ENCODE measurements around the gene ZFPL1.

Gene ZFPL1

GRCh38 chr11:65131417-65131776, 47.4 kb downstream of the ZFPL1 start:
- H3K27me3 ChIP-seq (ENCODE audit: insufficient read depth, low read length): no peaks in the 10 kb centered on the region
- H3K4me1 ChIP-seq (ENCODE audit: control insufficient read depth, insufficient read depth, low read length, unreplicated experiment): peaks cover 6% of the 10 kb centered on the region
- H3K27ac ChIP-seq (ENCODE audit: low read depth, low read length): no peak overlapping the region
- H3K4me3 ChIP-seq (ENCODE audit: low read depth, low read length): no peak overlapping the region
- H3K79me2 ChIP-seq (ENCODE audit: control insufficient read depth, insufficient read depth, low read length, unreplicated experiment): peaks cover 29% of the 10 kb centered on the region
- no peak overlapping the region for H2AFZ ChIP-seq (ENCODE audit: low read length, unreplicated experiment)
- H3K36me3 ChIP-seq (ENCODE audit: insufficient read depth, low read length): peaks cover 3% of the 10 kb centered on the region; the same call in 1 of the 2 replicates

- H3K27ac ChIP-seq (ENCODE audit: low read depth, low read length): no peak overlapping the region
- no peak overlapping the region for H3K4me3 ChIP-seq (ENCODE audit: low read depth, low read length)
- H3K79me2 ChIP-seq (ENCODE audit: control insufficient read depth, insufficient read depth, low read length, unreplicated experiment): peaks cover 29% of the 10 kb centered on the region
- H2AFZ ChIP-seq (ENCODE audit: low read length, unreplicated experiment): no peak overlapping the region
- no peaks in the 10 kb centered on the region for H3K27me3 ChIP-seq (ENCODE audit: insufficient read depth, low read length)
- H3K36me3 ChIP-seq (ENCODE audit: insufficient read depth, low read length): peaks cover 3% of the 10 kb centered on the region; the same call in 1 of the 2 replicates
- H3K4me1 ChIP-seq (ENCODE audit: control insufficient read depth, insufficient read depth, low read length, unreplicated experiment): peaks cover 6% of the 10 kb centered on the region
Observed at GRCh38 chr11:65131895-65132237, 47.8 kb downstream of the ZFPL1 start.

DNA sequence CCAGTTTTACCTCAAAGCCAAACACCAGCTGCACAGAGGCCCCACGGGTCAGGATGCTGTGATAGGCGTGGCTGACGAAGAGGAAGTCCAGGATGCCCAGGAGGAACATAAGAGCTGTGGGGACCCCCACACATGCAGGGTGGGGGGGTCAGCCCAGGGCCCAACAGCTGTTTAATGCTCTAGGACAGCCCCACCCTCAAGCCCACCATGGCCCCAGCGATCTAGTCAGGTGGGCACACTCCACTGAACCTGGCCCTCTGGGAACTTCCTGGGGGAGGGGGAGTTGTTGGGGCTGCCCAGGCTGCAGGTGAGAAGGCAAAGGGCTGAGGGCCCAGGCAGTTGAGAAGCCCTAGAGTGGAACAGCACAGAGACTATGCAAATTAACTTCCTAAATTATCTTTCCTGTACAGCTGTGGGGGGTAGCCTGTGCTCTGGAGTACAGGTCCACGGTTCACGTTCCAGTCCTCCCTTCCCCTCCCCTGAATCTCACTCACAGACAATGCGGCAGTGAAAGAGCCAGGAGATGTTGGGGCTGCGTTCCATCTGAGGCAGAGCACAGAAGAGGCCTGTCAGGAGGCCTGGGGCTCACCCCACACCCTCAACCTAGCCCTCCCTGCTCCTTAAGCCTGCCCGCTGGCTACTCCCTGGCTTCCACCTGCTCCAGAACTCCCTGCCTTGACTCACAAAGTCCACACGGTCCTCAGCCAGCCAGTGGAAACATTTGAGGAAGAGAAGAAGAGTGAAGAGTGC, 48.4 kb downstream of the ZFPL1 start:
- Histone ChIP-seq H3K27ac (ENCODE audit: low read depth, low read length) (no peak overlapping the region), H3K79me2 (ENCODE audit: control insufficient read depth, insufficient read depth, low read length, unreplicated experiment) (peaks cover 29% of the 10 kb centered on the region), H2AFZ (ENCODE audit: low read length, unreplicated experiment) (no peak overlapping the region), H3K4me1 (ENCODE audit: control insufficient read depth, insufficient read depth, low read length, unreplicated experiment) (peaks cover 6% of the 10 kb centered on the region), H3K36me3 (ENCODE audit: insufficient read depth, low read length) (peaks cover 3% of the 10 kb centered on the region; the same call in 1 of the 2 replicates), H3K4me3 (ENCODE audit: low read depth, low read length) (peak overlapping the region; percentile 85; the same call in 1 of the 2 replicates), H3K27me3 (ENCODE audit: insufficient read depth, low read length) (no peaks in the 10 kb centered on the region)

DNA sequence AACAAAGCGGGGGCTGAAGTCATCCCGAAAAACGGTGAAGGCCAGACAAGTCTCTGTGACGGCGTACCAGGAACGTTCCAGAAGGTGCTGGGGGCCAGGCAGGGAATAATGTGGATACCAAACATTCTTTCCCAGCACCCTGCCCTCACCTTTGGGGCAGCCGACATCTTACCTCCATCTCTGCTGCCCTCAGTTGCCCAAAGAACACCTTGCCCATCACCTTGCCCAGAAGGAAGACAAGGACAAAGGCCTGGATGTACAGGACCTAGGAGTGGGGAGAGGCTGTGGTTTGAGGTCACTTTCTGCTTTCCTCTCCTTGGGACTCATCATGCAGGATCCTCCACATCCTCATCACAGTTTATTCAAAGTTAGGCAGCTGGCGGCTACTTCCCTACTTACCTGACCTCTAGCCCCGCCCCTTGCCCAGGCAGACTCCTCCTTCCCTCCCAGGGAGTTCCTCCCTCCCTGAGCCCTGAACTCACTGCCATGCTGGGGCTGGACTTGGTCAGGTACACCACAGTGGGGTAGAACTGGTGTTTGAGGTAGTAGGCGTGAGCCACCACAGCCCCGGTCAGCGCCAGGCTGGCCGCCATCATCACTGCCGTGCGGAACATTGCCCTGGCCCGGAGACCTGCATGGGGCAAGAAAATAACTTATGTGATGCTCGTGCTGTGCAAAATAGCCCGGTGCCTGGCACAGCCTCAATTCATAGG, 49.1 kb downstream of the ZFPL1 start:
- peak overlapping the region; percentile 85 for H3K4me3 ChIP-seq (ENCODE audit: low read depth, low read length)
- H3K79me2 ChIP-seq (ENCODE audit: control insufficient read depth, insufficient read depth, low read length, unreplicated experiment): peaks cover 29% of the 10 kb centered on the region
- peaks cover 3% of the 10 kb centered on the region; the same call in 1 of the 2 replicates for H3K36me3 ChIP-seq (ENCODE audit: insufficient read depth, low read length)
- peaks cover 6% of the 10 kb centered on the region for H3K4me1 ChIP-seq (ENCODE audit: control insufficient read depth, insufficient read depth, low read length, unreplicated experiment)
- no peak overlapping the region for H2AFZ ChIP-seq (ENCODE audit: low read length, unreplicated experiment)
- no peaks in the 10 kb centered on the region for H3K27me3 ChIP-seq (ENCODE audit: insufficient read depth, low read length)
- no peak overlapping the region for H3K27ac ChIP-seq (ENCODE audit: low read depth, low read length)

DNA sequence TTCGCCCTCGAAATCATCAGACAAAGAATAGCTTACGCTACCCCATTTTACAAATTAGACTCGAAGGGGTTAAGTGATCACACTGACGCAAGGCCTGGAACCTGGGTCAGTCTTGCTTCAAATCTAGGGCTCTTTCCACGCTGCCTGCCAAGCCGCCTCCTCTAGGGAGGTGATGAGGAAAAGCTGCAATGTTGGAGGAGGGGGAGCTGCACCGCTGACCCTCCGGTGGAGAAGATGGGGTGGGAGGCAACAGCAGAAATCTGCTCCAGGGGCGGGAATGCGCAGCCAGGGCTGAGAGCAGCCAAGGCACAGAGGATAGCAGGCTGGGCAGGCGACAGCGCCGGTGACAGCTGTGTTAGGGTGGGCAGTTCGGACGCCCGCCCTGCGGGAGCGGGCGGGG, 49.7 kb downstream of the ZFPL1 start:
- H3K79me2 ChIP-seq (ENCODE audit: control insufficient read depth, insufficient read depth, low read length, unreplicated experiment): peaks cover 29% of the 10 kb centered on the region
- H3K4me3 ChIP-seq (ENCODE audit: low read depth, low read length): peak overlapping the region; percentile 85
- peaks cover 6% of the 10 kb centered on the region for H3K4me1 ChIP-seq (ENCODE audit: control insufficient read depth, insufficient read depth, low read length, unreplicated experiment)
- no peaks in the 10 kb centered on the region for H3K27me3 ChIP-seq (ENCODE audit: insufficient read depth, low read length)
- H2AFZ ChIP-seq (ENCODE audit: low read length, unreplicated experiment): no peak overlapping the region
- peak overlapping the region; percentile 93; the same call in 1 of the 2 replicates for H3K27ac ChIP-seq (ENCODE audit: low read depth, low read length)
- H3K36me3 ChIP-seq (ENCODE audit: insufficient read depth, low read length): peaks cover 3% of the 10 kb centered on the region; the same call in 1 of the 2 replicates

DNA sequence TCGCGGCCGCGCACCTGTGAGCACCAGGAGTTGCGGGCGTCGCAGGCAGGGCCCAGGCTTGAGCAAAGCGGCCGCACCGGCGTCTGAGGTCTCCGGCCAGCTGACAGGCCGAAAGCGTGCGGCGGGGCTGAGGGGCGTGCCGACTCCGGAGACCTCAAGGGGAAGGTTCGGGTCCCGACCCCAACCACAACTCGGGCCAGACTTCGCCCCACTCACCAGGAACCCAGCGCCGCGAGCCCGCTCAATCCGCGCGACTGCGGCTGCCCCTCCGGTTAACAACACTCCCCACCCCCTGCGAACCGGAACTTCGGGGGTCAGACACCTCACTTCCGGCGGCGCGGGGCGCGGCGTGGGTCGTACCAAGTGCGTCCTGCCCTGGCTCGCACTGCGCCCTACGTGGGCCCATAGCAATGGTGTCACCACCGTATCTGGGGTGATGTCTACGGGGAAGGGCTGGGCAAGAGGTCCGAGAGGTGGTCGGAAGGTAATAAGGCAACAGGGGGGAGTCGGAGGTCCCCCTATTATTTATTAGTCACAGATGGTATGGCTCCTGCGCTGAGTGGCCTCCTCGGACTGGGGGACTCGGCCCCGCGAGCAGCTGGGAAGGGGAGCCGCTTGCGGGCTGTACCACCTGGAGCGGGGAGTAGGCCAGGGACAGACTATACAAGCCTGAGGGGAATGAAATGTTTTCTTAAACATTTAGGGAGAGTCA, 50.4 kb downstream of the ZFPL1 start, which contains the start of gene SYVN1:
Gene SYVN1, minus strand, starts transcription at position 280 of the 712 bp plus-strand sequence. CDS start 918 bp downstream, outside the sequence.
- Histone ChIP-seq H3K79me2 (ENCODE audit: control insufficient read depth, insufficient read depth, low read length, unreplicated experiment) (peaks cover 29% of the 10 kb centered on the region), H3K4me3 (ENCODE audit: low read depth, low read length) (peak within 1 kb of the TSS; percentile 85), H3K27ac (ENCODE audit: low read depth, low read length) (peak within 1 kb of the TSS; percentile 93), H3K4me1 (ENCODE audit: control insufficient read depth, insufficient read depth, low read length, unreplicated experiment) (peaks cover 6% of the 10 kb centered on the region), H3K27me3 (ENCODE audit: insufficient read depth, low read length) (no peaks in the 10 kb centered on the region), H3K36me3 (ENCODE audit: insufficient read depth, low read length) (peaks cover 3% of the 10 kb centered on the region; the same call in 1 of the 2 replicates), H2AFZ (ENCODE audit: low read length, unreplicated experiment) (peak within 1 kb of the TSS; percentile 46)

DNA sequence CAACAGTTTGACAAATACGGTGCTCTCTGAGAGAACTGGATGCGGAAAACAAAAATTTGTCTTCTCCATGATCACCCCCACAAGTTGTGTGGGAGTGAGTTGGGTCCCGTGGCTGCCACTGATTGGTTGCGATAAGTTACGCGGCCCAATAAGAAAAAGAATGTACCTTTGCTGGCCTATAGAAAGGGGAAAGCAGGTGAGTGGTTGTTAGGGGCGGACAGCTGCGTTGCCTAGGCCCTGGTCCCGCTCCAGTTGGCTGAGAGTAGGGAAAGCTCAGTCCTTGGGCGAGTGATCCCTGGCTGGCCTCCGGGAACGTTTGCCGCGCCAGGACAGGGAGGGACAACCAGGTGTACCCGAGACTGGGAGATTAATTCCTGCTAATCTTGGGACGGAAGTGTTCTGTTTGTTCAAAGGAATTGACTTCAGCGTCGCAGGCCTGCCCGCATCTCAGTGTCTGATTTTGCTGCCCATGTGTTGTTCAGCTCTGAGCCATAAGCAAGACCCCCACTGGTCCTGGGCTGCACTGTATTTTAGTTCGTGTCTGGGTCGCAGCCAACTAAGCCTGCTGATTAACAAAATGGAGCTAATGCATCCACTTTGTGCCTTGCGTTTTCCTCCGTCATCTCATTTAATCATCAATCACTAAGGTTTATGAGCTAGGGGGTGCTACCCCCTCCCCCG, 51.1 kb downstream of the ZFPL1 start:
- peaks cover 6% of the 10 kb centered on the region for H3K4me1 ChIP-seq (ENCODE audit: control insufficient read depth, insufficient read depth, low read length, unreplicated experiment)
- peaks cover 3% of the 10 kb centered on the region; the same call in 1 of the 2 replicates for H3K36me3 ChIP-seq (ENCODE audit: insufficient read depth, low read length)
- peak overlapping the region; percentile 85 for H3K4me3 ChIP-seq (ENCODE audit: low read depth, low read length)
- H2AFZ ChIP-seq (ENCODE audit: low read length, unreplicated experiment): peak overlapping the region; percentile 46
- peak overlapping the region; percentile 93 for H3K27ac ChIP-seq (ENCODE audit: low read depth, low read length)
- no peaks in the 10 kb centered on the region for H3K27me3 ChIP-seq (ENCODE audit: insufficient read depth, low read length)
- H3K79me2 ChIP-seq (ENCODE audit: control insufficient read depth, insufficient read depth, low read length, unreplicated experiment): peaks cover 29% of the 10 kb centered on the region

DNA sequence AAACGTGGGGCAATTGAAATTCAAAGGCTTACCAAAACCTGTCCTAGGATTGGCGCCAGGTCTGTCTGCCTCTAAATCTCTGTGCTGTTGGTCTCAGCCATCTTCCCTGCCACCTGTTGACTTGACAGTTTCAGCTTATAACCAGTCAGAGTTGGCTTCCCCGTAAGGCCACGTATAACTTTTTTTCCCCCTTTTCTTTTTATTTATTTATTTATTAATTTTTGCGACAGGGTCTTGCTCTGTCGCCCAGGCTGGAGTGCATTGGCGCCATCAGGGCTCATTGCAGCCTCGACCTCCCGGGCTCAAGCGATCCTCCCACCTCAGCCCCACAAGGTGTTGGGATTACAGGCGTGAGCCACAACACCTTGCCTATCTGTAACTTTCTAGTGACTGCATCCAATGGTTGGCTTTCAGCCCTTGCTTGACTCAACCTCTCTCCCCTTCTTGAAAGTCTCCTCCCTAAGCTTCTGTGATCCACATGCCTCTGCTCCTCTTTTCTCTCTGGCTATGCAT, 51.7 kb downstream of the ZFPL1 start:
- no peak overlapping the region for H3K27ac ChIP-seq (ENCODE audit: low read depth, low read length)
- H3K36me3 ChIP-seq (ENCODE audit: insufficient read depth, low read length): peaks cover 3% of the 10 kb centered on the region; the same call in 1 of the 2 replicates
- H2AFZ ChIP-seq (ENCODE audit: low read length, unreplicated experiment): no peak overlapping the region

GRCh38 chr11:65136515-65137096, 52.6 kb downstream of the ZFPL1 start:
- peaks cover 27% of the 10 kb centered on the region for H3K79me2 ChIP-seq (ENCODE audit: control insufficient read depth, insufficient read depth, low read length, unreplicated experiment)
- H3K36me3 ChIP-seq (ENCODE audit: insufficient read depth, low read length): no peaks in the 10 kb centered on the region; the same call in 1 of the 2 replicates
- H3K27ac ChIP-seq (ENCODE audit: low read depth, low read length): no peak overlapping the region
- peaks cover 6% of the 10 kb centered on the region for H3K4me1 ChIP-seq (ENCODE audit: control insufficient read depth, insufficient read depth, low read length, unreplicated experiment)
- H3K27me3 ChIP-seq (ENCODE audit: insufficient read depth, low read length): peaks cover 9% of the 10 kb centered on the region; the same call in 1 of the 2 replicates
- no peak overlapping the region for H3K4me3 ChIP-seq (ENCODE audit: low read depth, low read length)
- no peak overlapping the region for H2AFZ ChIP-seq (ENCODE audit: low read length, unreplicated experiment)

More for the DNA sequence above, 51.7 kb downstream of the ZFPL1 start:
- Histone ChIP-seq H3K79me2 (ENCODE audit: control insufficient read depth, insufficient read depth, low read length, unreplicated experiment) (peaks cover 29% of the 10 kb centered on the region), H3K27me3 (ENCODE audit: insufficient read depth, low read length) (0 out of 2 replicates have a peak, but pooled peaks cover 1% of the 10 kb centered on the region), H3K4me1 (ENCODE audit: control insufficient read depth, insufficient read depth, low read length, unreplicated experiment) (peaks cover 6% of the 10 kb centered on the region), H3K4me3 (ENCODE audit: low read depth, low read length) (peak overlapping the region; percentile 85)
